Effector CD4-positive, alpha-beta T cell (primary cell): ENCODE data around the gene FCHO2.

ENCODE experiments used
- DNase-seq: peaks from one replicate; pipeline ENCODE4 v3.0.0-alpha.2; 2020

FCHO2 gene

DNA sequence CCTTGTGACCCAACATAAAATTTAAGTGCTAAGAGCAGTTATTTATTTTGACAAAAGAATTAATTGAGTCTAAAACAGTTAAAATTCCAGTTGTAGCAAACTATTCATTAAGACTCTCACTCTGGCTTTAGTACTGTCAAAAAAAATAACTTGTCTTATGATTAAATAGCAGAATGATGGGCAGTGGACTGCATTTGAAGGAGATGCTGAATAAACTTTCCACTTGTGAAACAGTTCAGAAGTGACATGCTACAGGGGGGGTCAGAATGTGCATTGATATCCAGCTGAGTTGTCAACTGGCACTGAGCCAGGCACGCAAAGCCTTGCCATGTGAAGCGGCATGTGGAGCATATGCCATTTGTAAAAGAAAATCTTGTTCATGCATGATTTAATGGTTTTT is 76.0 kb downstream of the FCHO2 start:
- no peak for DNase-seq

DNA sequence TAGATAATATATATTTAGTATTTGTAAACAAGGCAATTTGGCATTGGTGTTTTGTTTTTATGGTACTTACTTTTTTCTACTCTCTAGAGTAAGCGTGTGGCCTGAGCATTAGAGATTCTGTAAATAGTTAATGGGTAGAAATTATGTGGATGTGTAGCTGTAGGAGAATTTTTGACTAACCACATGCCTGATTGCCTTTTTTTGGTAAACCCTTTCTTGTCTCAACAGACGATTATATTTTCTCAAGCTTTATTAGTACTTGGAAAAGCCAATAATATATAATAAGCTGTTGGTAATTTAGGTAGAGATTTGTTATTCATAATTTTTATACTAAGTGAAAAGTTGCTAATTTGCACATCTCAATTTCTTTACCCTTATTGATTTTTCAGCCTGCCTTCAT is 76.8 kb downstream of the FCHO2 start:
- DNase-seq: no peak

DNA sequence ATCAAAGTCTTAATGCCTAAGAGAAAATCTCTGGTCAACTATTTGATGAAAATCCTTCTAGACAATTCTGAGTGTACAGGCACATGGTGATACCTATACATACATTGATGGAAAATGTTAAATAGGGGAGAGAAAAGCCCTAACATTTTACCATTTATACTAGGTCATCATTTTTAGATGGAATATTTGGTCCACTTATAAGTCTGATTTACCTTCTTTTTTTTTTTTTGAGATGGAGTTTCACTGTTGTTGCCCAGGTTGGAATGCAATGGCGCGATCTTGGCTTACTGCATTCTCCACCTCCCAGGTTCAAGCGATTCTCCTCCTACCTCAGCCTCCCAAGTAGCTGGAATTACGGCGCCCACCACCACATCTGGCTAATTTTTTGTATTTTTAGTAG is 81.7 kb downstream of the FCHO2 start:
- no peak for DNase-seq

DNA sequence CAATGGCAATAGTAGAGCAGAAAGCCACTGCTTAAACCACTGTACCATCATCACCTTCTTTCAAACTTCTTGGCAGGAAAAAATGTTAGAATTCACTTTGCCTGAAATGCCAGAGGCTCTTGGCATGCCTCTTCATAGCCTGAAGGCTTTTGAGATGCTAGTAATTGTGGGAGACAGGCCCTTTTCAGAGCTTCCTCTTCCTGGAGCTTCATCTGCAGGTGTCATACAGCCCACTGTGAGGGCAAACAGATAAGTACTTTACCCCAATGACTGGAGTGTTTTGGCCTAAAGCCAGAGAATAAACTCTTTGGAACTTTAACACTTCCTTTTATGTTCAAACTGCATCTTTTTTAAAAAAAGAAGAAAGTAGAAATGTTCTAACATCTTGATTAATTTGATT is 83.2 kb downstream of the FCHO2 start:
- no peak for DNase-seq

DNA sequence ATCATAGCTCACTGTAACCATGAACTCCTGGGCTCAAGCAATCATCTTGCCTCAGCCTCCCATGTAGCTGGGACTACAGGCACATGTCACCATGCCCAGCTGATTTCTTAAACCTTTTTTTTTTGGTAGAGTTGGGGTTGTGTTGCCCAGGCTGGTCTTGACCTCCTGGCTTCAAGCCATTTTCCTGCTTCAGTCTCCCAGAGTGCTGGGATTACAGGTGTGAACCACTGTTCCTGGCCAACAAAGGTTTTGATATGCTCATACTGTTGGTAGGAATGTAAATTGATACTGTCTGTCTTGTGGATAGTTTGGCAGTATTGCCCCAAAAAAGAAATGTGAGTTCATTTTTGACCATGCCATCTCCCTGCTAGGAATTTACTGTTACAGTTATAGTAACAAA is 87.2 kb downstream of the FCHO2 start:
- DNase-seq: no peak

DNA sequence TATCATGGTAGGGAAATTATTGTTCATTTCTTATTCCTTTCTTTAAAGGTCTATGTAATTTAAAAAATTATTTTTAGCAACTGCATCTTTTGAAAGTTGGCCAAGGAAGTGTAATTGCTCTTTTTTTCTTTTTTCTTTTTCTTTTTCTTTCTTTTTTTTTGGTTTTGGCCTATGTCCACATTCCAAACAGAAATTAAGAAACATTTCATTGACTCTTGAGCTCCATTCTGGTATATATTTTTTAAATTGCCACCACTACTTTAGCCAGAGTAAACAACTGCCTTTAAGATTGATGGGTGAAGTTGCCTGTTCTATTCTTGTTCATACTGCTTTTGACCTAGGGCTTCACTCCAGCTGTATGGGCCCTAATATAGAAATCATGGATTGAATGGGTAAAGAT is 88.7 kb downstream of the FCHO2 start:
- DNase-seq: no peak

DNA sequence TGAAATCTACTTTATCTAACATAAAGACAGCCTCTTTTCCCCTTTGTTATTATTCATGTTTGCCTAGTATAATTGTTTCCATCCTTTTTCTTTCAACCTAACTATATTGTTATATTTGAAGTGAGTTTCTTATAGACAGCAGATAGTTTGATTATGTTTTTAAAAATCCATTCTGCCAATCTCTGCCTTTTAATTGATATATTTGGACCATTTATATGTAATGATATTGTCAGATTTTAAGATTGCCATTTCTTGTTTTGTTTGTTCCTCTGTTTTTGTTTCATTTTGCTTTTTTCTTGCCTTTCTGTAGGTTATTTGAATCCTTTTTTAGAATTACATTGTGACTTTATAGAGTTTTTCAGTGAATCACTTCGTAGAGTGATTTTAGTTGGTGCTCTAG is 89.8 kb downstream of the FCHO2 start:
- DNase-seq: no peak

DNA sequence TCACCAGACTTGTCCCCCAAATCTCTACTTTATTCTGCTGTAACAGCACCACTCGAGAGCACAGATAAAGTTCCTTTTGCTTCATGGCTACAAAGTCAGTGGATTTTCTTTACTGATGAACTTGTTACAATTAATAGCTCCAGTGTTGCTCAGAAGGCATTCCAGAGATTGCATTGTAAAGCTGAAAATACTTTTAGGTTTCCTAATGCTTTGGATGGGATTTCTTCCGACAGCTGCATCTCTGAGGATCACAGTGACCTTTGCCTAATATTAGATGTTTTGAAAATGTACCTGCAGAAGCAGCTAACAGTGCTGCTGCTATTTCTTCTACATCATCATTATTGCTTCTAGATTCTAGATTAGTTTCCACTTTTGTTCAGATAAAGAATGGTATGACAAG is 105.8 kb downstream of the FCHO2 start:
- DNase-seq: no peak

DNA sequence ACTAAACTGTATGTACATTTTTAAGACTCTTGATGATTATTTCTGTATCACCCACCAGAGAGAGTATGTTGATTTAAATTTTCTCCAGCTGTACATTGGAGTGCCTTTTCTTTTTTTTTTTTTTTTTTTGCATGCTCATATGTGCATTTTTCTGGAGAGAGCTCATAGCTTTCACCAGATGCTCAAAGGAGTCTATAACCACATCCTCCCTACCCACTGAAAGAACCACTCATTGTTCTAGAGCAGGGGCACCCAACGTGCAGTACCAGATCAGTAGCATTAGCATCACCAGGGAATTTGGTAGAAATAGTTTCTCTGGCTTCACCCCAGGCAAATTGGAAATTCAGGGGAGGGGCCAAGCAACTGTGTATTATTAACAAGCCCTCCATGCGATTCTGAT is 110.6 kb downstream of the FCHO2 start:
- DNase-seq: no peak

DNA sequence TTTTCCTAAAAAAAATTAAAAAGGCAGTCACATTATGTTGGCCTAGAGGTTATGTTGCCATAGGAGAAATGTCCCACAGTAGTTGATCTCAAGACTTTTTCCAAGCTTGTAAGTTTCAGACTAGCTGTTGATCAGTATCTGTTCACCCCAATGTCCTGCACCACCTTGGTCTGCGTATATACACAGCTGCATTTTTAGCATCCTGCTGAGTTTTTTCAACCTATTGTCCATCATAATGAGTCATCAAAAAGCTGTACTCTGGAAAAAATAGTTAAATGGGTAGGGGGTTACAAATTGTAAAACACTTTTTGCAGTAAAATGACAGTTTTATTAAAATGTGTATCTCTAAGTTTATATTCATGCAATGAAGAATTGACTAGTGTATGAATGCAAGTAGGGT is 111.4 kb downstream of the FCHO2 start:
- no peak for DNase-seq

DNA sequence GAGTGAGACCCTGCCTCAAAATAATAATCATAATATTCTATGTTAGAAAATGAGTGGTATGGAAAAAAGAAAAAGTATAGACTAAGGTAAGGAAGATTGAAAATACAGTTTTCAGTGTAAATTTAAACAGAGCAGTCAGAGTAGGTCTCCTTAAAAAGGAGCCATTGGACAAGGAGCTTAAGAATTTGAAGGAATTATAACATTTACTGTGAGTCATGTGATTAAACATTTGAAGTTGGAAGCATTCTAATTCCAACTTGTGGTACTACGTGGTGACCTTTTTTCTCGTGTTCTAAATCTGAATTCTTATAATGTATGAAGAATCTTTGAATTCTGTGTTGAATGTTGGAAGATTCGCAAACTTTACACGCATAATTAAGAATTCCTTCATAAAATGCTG is 125.3 kb downstream of the FCHO2 start:
- no peak for DNase-seq

DNA sequence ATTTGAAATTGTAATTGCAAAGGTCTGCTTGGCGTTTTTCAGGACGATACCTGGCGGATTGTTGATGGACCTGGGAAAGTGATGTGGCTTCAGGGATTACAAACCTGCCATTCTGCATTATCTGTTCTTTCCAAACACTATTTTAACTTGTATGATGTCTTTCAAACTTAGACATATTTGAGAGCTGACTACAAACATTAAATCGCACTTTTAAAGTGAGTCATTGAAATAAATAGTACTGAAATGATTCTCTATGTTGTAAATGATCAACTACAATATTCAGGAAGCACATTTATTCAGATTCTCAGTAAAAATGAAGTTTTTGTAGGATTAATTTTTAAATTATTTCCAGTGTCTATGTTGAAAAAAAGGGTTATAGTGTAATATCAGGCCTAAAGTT is 132.2 kb downstream of the FCHO2 start:
- DNase-seq: no peak

DNA sequence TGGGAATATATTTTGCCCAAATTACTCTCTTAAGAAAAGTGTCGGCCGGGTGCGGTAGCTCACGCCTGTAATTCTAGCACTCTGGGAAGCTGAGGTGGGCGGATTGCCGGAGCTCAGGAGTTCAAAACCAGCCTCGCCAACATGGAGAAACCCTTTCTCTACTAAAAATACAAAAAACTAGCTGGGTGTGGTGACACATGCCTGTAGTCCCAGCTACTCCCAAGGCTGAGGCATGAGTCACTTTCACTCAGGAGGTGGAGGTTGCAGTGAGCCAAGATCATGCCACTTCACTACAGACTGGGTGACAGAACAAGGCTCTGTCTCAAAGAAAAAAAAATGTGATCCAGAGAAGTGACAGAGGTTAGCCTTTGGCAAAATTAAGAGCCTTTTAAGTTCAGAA is 138.1 kb downstream of the FCHO2 start:
- no peak for DNase-seq

DNA sequence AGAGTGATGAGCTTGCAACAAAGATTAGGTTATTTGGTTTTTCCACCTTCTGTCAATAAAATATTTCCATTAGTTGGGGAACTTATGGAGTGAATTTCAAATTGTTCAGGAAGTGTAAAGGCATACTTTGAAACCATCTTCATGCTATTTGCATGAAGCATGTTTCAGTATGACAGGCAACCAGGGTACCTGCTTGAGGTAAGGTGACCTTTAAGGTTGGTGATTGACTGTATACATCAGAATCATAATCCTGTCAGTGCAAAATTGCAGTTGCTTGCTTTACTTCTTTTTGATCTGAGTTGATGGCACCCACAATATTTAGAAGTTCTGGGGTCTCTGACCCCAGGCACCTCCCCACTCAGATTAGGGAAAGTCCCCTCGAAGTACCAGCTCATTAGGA is 138.6 kb downstream of the FCHO2 start:
- DNase-seq: no peak

DNA sequence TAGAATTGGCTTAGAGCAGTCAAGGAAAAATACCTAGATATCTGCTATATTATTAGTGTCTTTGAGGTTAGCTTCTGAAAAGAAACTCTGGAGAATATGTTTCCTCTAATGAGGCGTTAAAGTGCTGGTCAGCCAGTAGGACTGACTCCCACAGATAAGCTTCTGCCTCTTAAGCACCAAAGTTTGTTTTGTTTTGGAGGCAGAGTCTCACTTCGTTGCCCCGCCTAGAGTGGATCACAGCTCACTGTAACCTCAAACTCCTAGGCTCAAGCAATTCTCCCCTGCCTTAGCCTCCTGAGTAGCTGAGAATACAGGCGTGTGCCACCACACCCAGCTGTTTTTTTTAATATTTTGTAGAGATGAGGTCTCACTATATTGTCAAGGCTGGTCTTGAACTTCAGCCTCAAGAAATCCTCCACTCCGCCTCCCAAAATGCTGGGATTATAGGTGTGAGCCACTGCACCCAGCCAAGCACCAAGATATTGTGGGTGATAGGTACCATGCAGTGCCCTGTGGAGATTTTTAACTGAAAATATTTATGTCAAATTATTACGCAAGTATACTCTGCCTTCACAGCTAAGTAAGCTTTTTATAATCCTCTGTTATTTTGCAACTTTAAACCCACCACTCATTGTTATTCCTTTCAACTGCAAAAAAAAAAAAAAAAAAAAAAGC is 139.9 kb downstream of the FCHO2 start:
- no peak for DNase-seq

DNA sequence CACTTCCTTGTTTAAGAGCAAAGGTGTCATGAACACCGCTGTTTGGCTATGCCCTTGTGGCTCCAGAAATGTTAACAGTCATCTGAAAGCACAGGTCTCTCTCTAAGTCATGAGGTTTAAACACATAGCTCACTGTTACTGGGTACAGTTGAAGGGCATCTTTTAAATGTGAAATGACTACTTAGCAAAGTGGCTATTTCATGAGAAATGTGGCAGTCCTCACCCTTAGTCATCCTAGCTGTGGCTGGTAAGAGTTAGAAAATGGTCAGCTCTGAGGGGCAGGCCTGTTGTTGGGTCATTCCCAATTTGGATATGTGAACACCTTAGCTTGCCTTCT is 140.4 kb downstream of the FCHO2 start:
- DNase-seq: no peak

DNA sequence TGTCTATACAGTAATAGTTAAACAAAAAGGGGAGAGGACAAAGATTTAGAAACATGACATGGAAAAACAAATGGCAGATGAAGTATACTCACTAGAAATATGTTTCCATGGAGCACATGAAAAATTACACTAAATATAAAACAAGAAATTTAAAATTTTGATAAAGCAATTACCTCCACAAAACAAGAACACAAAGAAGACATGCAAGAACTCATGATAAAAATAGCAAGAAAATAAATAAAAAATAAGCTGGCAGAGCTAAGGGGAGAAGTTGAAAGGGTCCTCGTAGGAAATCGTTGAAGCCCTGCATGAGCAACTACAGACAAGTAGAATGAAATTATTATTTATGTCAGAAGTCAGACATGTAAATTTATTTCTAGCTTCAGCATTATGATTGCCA is 141.9 kb downstream of the FCHO2 start:
- no peak for DNase-seq

DNA sequence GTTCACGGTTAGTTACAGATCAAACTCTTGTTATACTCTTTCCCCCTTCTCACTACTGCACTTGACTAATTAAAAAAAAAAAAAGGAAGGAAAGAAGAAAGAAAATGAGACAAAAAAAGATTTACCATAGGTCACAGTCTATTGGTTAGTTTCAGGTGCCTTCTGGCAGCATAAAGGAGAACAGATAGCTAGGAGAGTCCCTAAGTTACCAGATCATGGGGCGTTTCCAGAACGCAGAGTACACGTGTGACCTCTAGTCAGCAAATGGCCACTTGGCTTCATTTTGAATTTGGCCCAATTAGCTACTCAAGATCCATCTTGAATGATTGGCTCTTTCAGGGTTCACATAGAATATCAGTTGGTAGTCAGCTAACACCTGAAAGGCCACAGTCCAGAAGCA is 144.3 kb downstream of the FCHO2 start:
- DNase-seq: no peak

DNA sequence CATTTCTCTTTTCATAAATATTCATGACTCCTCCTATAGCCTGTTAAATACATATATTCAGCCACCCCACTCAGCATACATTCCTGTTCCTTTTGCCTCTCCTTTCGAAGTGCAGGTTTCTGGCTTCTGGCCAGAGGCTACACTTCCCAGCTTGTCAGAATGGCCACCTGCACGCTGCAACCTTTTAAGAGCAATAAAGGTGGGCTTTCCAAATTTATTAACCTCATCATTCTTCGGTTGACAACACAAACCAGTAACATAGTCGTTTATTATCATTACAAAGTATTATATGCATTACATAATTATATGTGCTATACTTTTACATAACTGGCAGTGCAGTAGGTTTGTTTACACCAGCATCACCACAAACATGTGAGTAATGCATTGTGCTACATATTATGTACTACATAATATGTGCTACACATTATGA is 148.0 kb downstream of the FCHO2 start:
- no peak for DNase-seq

DNA sequence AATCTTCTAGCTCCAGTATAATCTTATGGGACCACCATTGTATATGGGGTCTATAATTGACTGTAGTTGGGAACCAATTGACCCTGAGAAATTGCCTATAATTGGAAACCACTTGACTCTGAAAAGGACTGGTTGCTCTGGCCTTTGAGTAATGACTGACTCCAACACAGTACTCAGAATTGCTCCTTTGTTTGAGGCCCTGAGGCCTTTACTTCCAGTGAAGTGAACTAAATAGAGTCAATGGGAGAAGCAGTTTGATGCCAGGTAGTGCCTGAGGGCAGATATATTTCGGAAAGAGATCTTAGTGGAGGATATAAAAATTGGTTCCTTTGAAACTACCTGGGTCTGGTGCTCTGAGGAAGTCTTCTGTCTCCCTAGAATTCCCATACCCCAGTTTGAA is 148.5 kb downstream of the FCHO2 start:
- no peak for DNase-seq

DNA sequence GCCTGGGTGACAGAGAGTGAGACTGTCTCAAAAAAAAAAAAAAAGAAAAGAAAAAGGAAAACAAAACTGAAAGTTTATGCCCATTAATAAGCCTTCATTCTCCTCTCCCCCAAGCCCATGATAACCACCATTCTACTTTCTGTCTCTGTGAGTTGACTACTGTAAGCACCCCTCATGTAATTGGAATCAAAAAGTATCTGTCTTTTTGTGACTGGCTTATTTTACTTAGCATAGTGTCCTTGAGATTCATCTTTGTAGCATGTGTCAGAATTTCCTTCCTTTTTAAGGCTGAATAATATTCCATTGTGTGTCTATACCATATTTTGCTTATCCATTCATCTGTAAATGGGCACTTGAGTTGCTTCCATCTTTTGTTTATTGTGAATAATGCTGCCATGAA is 150.5 kb downstream of the FCHO2 start:
- DNase-seq: no peak

DNA sequence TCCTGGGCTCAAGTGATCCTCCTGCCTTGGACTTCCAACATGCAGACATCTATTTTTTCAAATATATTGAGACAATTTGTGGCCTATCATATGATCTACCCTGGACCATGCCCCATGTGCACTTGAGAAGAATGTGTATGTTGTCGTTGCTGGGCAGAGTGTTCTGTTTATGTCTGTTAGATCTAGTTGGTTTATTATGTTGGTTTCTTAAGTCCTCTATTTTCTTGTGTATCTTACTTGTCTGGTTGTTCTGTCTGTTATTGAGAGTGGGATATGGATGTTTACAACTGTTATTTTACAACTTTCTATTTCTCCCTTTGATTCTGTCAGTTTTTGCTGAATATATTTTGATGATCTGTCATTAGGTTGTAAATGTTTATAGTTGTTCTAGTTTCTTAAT is 154.3 kb downstream of the FCHO2 start:
- DNase-seq: no peak

DNA sequence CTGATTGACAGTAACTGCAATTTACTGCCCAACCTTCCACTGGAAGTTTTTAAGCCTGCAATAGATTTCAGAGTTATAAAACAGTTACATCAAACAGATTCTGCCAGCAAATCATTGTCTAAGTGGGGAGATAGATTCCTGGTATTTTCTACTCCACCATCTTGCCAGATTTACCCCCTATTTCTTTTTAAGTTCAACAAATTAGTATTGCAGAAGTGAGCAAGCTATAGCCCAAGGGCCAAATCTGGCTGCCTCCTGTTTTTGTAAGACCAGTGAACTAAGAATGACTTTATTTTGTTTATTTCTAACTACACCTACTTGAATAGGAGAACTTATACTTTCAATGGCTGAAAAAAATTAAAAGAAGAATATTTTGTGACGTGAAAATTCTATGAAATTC is 155.7 kb downstream of the FCHO2 start:
- DNase-seq: no peak

DNA sequence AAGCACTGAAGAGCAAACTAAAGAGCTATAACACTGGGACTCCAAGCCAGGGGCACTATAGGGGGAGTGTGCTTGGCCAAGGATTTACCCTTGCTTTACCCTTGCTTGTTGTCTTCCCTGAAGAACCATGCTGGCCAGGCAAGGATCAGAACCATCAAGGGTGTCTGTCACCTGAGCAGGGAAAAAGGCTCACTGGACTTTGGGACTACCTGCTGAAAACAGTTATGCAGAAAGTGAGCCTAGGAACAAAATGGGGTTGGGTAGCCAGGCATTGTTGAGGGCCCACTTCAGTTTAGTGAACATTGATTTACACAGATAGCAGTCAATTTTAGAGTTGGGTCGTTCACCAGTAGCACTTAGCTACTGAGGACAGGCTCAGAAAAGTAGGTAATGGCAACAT is 156.5 kb downstream of the FCHO2 start:
- DNase-seq: no peak

DNA sequence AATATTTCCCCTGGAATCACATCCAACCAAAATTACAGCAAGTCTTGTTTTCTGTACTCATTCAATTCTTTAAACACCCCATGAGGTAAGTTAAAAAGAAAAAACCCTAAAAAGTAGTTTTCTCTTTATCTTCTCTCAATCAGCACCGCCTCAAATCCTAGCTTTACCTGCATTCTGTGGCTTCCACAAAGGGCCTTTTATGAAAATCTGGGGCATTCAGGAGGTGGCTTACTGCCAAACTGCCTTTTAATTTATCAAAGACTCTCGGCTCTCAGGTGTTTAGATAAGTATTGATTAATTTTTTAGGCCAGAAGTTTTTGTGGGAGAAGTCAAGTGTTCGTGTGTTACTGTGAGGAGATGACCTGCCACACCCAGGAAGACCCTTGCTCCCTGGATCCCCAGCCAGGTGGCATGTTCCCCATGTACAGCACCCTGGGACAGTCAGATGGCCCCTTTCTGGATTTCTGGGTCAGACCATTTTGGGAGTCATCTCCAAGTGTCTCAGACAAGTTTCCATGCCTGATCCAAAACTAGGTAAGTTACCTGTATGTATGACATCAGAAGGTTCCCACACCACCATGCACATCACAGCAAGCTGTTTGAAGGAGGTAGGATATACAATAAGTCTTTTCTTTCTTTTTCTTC is 158.3 kb downstream of the FCHO2 start:
- DNase-seq: no peak
